K562 (cell line): ENCODE results near the gene RNASE7. TPM values are rescaled to one million over a fixed set of nuclear protein-coding genes. Genes with fewer than 3 reads are reported as not detected.

Experiments used
- HMGN3 ChIP-seq: IDR thresholded peaks from 2 replicates; pipeline ENCODE4 v1.6.1; 2011; ENCODE audit warnings: borderline replicate concordance, low read depth, mild to moderate bottlenecking, mixed read lengths, low read length; ENCODE audit not compliant: insufficient read length; ENCODE audit errors: extremely low read depth
- HNRNPLL ChIP-seq: fragments of 200-400 bp; formaldehyde crosslinking; IDR thresholded peaks from 2 replicates; pipeline ENCODE4 v1.6.1; 2017; ENCODE audit warnings: low read length, low read depth, mild to moderate bottlenecking; ENCODE audit not compliant: poor library complexity, severe bottlenecking
- POLR2G ChIP-seq: fragments of 200-400 bp; formaldehyde crosslinking; IDR thresholded peaks from 2 replicates; pipeline ENCODE4 v1.6.1; 2017; ENCODE audit warnings: low read depth, mild to moderate bottlenecking, antibody characterized with exemption, low read length, moderate library complexity
- POLR2H ChIP-seq: IDR thresholded peaks from 2 replicates; pipeline ENCODE4 v1.6.1; 2016; ENCODE audit warnings: missing genetic modification characterization, low read depth, mild to moderate bottlenecking, control low read depth, missing compliant biosample characterization, moderate library complexity
- RAD21 ChIP-seq, 2 experiments: fragments of 250-450 bp in 1 of 2; fragments of 450-650 bp in 1 of 2; sonication (Bioruptor Pico) in 1 of 2; formaldehyde crosslinking in 1 of 2; IDR thresholded peaks in 1 of 2; conservative IDR thresholded peaks in 1 of 2; 2 replicates each; pipeline versions ENCODE4 v1.4.0 to v1.8.0; 2020 to 2022; ENCODE audit warnings: mild to moderate bottlenecking in 2 of 2, moderate library complexity in 1 of 2
- SRSF9 ChIP-seq: fragments of 200-400 bp; formaldehyde crosslinking; IDR thresholded peaks from 2 replicates; pipeline ENCODE4 v1.6.1; 2017; ENCODE audit warnings: low read depth, low read length, borderline replicate concordance
- polyA plus RNA-seq, 8 experiments: library from polyadenylated mRNA; depleted of rRNA in 4 of 8; stranded (reverse) in 5 of 8; unstranded in 3 of 8; fragments of >200 nt; fragmentation: Nextera tagmentation in 2 of 8; fragmentation: Illumina TruSeq in 1 of 8; extraction: Ambion mirVana in 2 of 8; extraction: Trizol in 1 of 8; gene quantifications; 2 replicates each; pipeline versions ENCODE4 v1.2.1 to v1.2.3, GENCODE V29; 2011 to 2014; ENCODE audit warnings: inconsistent platforms in 1 of 8, missing spikeins in 1 of 8
- total RNA-seq, 7 experiments: library from RNA; depleted of rRNA in 6 of 7; stranded (reverse); fragments of >200 nt in 6 of 7; fragmentation: Illumina TruSeq in 2 of 7; extraction: Trizol in 2 of 7; gene quantifications; 2 replicates each; pipeline versions ENCODE4 v1.2.1 to v1.2.3, GENCODE V29; 2011 to 2021; ENCODE audit warnings: low replicate concordance in 1 of 7
- TF ChIP-seq, protein P1 (sequence below): sonication (generic); formaldehyde crosslinking; IDR thresholded peaks from 2 replicates; pipeline ENCODE4 v1.8.1; 2023; ENCODE audit warnings: mild to moderate bottlenecking, missing genetic modification reagents
- TF ChIP-seq, protein P2 (sequence below), 3 experiments: IDR thresholded peaks in 2 of 3; conservative IDR thresholded peaks in 1 of 3; 2 replicates each; pipeline ENCODE4 v1.5.1; 2011 to 2012; ENCODE audit warnings: low read length in 3 of 3, mild to moderate bottlenecking in 3 of 3, control low read depth in 2 of 3, improper control_type of control experiment in 1 of 3, inconsistent platforms in 1 of 3, low read depth in 1 of 3, mixed read lengths in 1 of 3, moderate library complexity in 1 of 3; ENCODE audit not compliant: insufficient read depth in 2 of 3
- TF ChIP-seq, protein P3 (sequence below), 3 experiments: fragments of 200-800 bp in 1 of 3; sonication (Bioruptor generic) in 1 of 3; sonication (generic) in 1 of 3; formaldehyde crosslinking in 1 of 3; IDR thresholded peaks; 2 replicates each; pipeline versions ENCODE4 v1.6.1 to v1.8.0; 2016 to 2022; ENCODE audit warnings: mild to moderate bottlenecking in 2 of 3, missing compliant biosample characterization in 2 of 3, missing genetic modification characterization in 2 of 3, missing genetic modification reagents in 1 of 3

The RNASE7 gene
- total and polyA plus RNA-seq, 9 of the 15 experiments (the other 6 are each of a cell fraction or from before 2014, with no cell fraction given): not detected

DNA sequence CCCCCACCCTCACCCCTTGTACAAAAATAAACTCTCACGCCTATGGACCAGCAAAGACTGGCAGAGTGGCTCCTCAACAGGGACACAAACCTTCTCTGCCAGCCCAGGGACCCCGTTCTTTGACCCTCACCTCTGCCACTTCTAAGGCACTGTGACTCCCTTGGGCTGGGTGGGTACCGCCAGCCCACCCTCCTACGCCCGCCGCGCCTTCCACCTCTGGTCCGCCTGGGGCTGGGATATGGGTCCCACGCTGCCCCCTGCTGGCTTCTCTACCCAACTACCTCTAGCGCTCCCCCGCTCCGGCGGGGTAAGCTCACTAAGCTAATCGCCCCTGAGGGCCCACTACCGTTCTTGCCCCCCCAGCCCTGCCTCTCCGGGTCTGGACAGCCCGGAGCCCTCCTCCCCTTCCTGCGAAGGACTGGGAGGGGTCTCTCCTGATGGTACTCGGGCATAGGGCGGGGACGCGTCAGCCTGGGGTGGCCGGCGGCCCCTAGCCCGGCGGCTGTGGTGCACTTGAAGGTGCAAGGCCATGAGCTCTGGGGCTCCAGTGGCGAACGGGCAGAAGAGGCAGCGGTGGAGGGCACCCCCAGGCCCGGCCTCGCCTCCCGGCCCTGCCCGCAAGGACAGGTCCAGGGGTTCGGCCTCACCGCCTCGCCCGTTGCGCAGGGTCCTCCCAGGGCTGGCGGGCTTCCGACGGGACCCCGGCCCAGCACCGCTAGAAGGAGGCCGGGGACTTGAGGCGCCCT is 48.2 kb downstream of the RNASE7 start (continued):
- TF ChIP-seq, protein P1, sequence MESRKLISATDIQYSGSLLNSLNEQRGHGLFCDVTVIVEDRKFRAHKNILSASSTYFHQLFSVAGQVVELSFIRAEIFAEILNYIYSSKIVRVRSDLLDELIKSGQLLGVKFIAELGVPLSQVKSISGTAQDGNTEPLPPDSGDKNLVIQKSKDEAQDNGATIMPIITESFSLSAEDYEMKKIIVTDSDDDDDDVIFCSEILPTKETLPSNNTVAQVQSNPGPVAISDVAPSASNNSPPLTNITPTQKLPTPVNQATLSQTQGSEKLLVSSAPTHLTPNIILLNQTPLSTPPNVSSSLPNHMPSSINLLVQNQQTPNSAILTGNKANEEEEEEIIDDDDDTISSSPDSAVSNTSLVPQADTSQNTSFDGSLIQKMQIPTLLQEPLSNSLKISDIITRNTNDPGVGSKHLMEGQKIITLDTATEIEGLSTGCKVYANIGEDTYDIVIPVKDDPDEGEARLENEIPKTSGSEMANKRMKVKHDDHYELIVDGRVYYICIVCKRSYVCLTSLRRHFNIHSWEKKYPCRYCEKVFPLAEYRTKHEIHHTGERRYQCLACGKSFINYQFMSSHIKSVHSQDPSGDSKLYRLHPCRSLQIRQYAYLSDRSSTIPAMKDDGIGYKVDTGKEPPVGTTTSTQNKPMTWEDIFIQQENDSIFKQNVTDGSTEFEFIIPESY (CRISPR knock-in tag): peak; percentile 100
- TF ChIP-seq HMGN3 (no peak), POLR2H (tag) (no peak), RAD21 (CRISPR knock-in tag; conservative IDR thresholded peaks at IDR 0.05 in 1 of 2, IDR thresholded peaks at IDR 0.05 in 1 of 2) (peak in 1 of 2 experiments; percentile 21; a peak in 1 of 4 replicates), POLR2G (0 out of 2 replicates have a peak, but pooled peaks have one; percentile 34), SRSF9 (no peak), HNRNPLL (no peak)
- TF ChIP-seq, protein P2, sequence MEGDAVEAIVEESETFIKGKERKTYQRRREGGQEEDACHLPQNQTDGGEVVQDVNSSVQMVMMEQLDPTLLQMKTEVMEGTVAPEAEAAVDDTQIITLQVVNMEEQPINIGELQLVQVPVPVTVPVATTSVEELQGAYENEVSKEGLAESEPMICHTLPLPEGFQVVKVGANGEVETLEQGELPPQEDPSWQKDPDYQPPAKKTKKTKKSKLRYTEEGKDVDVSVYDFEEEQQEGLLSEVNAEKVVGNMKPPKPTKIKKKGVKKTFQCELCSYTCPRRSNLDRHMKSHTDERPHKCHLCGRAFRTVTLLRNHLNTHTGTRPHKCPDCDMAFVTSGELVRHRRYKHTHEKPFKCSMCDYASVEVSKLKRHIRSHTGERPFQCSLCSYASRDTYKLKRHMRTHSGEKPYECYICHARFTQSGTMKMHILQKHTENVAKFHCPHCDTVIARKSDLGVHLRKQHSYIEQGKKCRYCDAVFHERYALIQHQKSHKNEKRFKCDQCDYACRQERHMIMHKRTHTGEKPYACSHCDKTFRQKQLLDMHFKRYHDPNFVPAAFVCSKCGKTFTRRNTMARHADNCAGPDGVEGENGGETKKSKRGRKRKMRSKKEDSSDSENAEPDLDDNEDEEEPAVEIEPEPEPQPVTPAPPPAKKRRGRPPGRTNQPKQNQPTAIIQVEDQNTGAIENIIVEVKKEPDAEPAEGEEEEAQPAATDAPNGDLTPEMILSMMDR (IDR thresholded peaks at IDR 0.05 in 2 of 3, conservative IDR thresholded peaks at IDR 0.05 in 1 of 3; ENCODE audit: insufficient read depth in 2 of 3, low read depth in 1 of 3, low read length in 3 of 3): peak; percentile 34 to 55 (median 36)
- TF ChIP-seq, protein P3, sequence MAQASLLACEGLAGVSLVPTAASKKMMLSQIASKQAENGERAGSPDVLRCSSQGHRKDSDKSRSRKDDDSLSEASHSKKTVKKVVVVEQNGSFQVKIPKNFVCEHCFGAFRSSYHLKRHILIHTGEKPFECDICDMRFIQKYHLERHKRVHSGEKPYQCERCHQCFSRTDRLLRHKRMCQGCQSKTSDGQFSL (CRISPR knock-in tag; IDR thresholded peaks at IDR 0.05): 0 out of 2 replicates have a peak, but pooled peaks have one; percentile 32
- TF ChIP-seq, protein P3 (tag; IDR thresholded peaks at IDR 0.05): no peak
